HCT116 (cell line): ENCODE results near the gene GLYR1. TPM values are rescaled to one million over a fixed set of nuclear protein-coding genes. Genes with fewer than 3 reads are reported as not detected.

Experiments used
- ATAC-seq: fragments of 200-7000 bp; cut with Tn5 transposase; 2 replicates; pipeline ENCODE4 v1.9.1; 2020; ENCODE audit warnings: mild to moderate bottlenecking, moderate library complexity
- BruUV-seq: library from RNA; stranded (reverse); fragments of 400-500 nt; replicated peaks from 2 replicates; lab custom pipeline; 2021; lab: Mats Ljungman, UMichigan
- CTCF ChIA-PET: fragments of 300-600 bp; sonication (Branson Sonifier 250); formaldehyde crosslinking; loops from one replicate; lab custom pipeline; 2021; ENCODE audit warnings: antibody characterized with exemption; lab: Charles Lee
- POLR2A ChIA-PET: fragments of 300-600, 350-600 bp; sonication (Branson Sonifier 250); formaldehyde crosslinking; loops from one replicate; lab custom pipeline; 2021; ENCODE audit warnings: antibody characterized with exemption; lab: Charles Lee
- RAD21 ChIA-PET, 2 experiments: fragments of 300-600 bp; sonication (Branson Sonifier 250); formaldehyde crosslinking; loops; one replicate each; lab custom pipeline; 2023; ENCODE audit warnings: low total read pairs in 2 of 2; ENCODE audit not compliant: uncharacterized antibody in 2 of 2, unreplicated experiment in 2 of 2, low non-redundant PET in 1 of 2; lab: Charles Lee
- DNase-seq: peaks from one replicate; pipeline ENCODE4 v3.0.0-alpha.2; 2010; ENCODE audit warnings: low read depth, low spot score
- H2AFZ ChIP-seq: fragments of 200-600 bp; shearing (Covaris generic), sonication (generic); 2 replicates; pipeline ENCODE4 v1.6.1; 2017; ENCODE audit warnings: low read depth, mixed run types, mixed read lengths, antibody characterized with exemption, low read length; ENCODE audit not compliant: poor library complexity, severe bottlenecking
- H3K27ac ChIP-seq: 2 replicates; pipeline ENCODE4 v1.5.1; 2012; ENCODE audit warnings: low read depth, low read length
- H3K27me3 ChIP-seq: fragments of 200-600 bp; sonication (generic); 2 replicates; pipeline ENCODE4 v1.6.1; 2016; ENCODE audit warnings: mixed run types, low read length, mixed read lengths; ENCODE audit not compliant: insufficient read depth
- H3K36me3 ChIP-seq, 2 experiments: fragments of 200-500 bp in 1 of 2; fragments of 200-600 bp in 1 of 2; sonication (Bioruptor generic) in 1 of 2; sonication (generic) in 1 of 2; 2 replicates each; pipeline versions ENCODE4 v1.5.1 to v1.6.1; 2014 to 2016; ENCODE audit warnings: low read length in 2 of 2, inconsistent platforms in 1 of 2, mixed read lengths in 1 of 2, mixed run types in 1 of 2; ENCODE audit not compliant: insufficient read depth in 2 of 2, control insufficient read depth in 1 of 2
- H3K4me1 ChIP-seq, 2 experiments: fragments of 200-600 bp in 1 of 2; sonication (generic) in 1 of 2; 2 replicates each; pipeline versions ENCODE4 v1.5.1 to v1.6.1; 2012 to 2017; ENCODE audit warnings: low read length in 2 of 2, inconsistent platforms in 1 of 2, mild to moderate bottlenecking in 1 of 2, mixed read lengths in 1 of 2, mixed run types in 1 of 2, moderate library complexity in 1 of 2; ENCODE audit not compliant: insufficient read depth in 2 of 2, control insufficient read depth in 1 of 2
- H3K4me2 ChIP-seq: fragments of 200-600 bp; sonication (generic); 2 replicates; pipeline ENCODE4 v1.6.1; 2017; ENCODE audit warnings: mixed run types, low read length, mixed read lengths
- H3K4me3 ChIP-seq, 2 experiments: fragments of 200-600 bp in 1 of 2; sonication (generic) in 1 of 2; replicated peaks in 1 of 2; 2 replicates each; pipeline ENCODE4 v1.5.1; 2011 to 2016; ENCODE audit warnings: low read length in 2 of 2, control low read depth in 1 of 2, low read depth in 1 of 2, mild to moderate bottlenecking in 1 of 2, mixed read lengths in 1 of 2, mixed run types in 1 of 2
- H3K79me2 ChIP-seq: fragments of 200-600 bp; sonication (generic); 2 replicates; pipeline ENCODE4 v1.6.1; 2017; ENCODE audit warnings: mild to moderate bottlenecking, mixed run types, low read length, moderate library complexity, mixed read lengths; ENCODE audit not compliant: insufficient read depth
- H3K9ac ChIP-seq: fragments of 200-600 bp; sonication (generic); 2 replicates; pipeline ENCODE4 v1.6.1; 2016; ENCODE audit warnings: low read length, mixed read lengths
- H3K9me2 ChIP-seq: fragments of 200-600 bp; sonication (generic), shearing (Covaris generic); 2 replicates; pipeline ENCODE4 v1.6.1; 2017; ENCODE audit warnings: mixed run types, mild to moderate bottlenecking, moderate library complexity; ENCODE audit not compliant: insufficient read depth
- H3K9me3 ChIP-seq, 2 experiments: fragments of 200-500 bp in 1 of 2; fragments of 200-600 bp in 1 of 2; sonication (Bioruptor generic) in 1 of 2; sonication (generic) in 1 of 2; 2 replicates each; pipeline ENCODE4 v1.6.1; 2014 to 2017; ENCODE audit warnings: low read length in 2 of 2, mixed read lengths in 2 of 2, inconsistent platforms in 1 of 2, low read depth in 1 of 2, mild to moderate bottlenecking in 1 of 2, mixed run types in 1 of 2, moderate library complexity in 1 of 2; ENCODE audit not compliant: control insufficient read depth in 1 of 2, insufficient read depth in 1 of 2
- H4K20me1 ChIP-seq: fragments of 200-600 bp; sonication (generic), shearing (Covaris generic); 2 replicates; pipeline ENCODE4 v1.6.1; 2017; ENCODE audit warnings: mixed run types, mild to moderate bottlenecking, moderate library complexity; ENCODE audit not compliant: insufficient read depth
- CBX3 ChIP-seq: IDR thresholded peaks from 2 replicates; pipeline ENCODE4 v1.6.1; 2012; ENCODE audit warnings: low read depth
- CEBPB ChIP-seq: IDR thresholded peaks from 2 replicates; pipeline ENCODE4 v1.6.1; 2012; ENCODE audit warnings: low read depth
- EGR1 ChIP-seq: IDR thresholded peaks from 2 replicates; pipeline ENCODE4 v1.6.1; 2012; ENCODE audit warnings: low read depth
- EZH2 ChIP-seq: fragments of 200-600 bp; sonication (generic); IDR thresholded peaks from 2 replicates; pipeline ENCODE4 v1.6.1; 2017; ENCODE audit warnings: antibody characterized with exemption, mixed run types
- EZH2phosphoT487 ChIP-seq: fragments of 200-600 bp; IDR thresholded peaks from 2 replicates; pipeline ENCODE4 v1.6.1; 2018; ENCODE audit warnings: antibody characterized with exemption, borderline replicate concordance
- JUND ChIP-seq: IDR thresholded peaks from 2 replicates; pipeline ENCODE4 v1.6.1; 2012
- MAX ChIP-seq: IDR thresholded peaks from 2 replicates; pipeline ENCODE4 v1.6.1; 2012
- SP1 ChIP-seq: IDR thresholded peaks from 2 replicates; pipeline ENCODE4 v1.6.1; 2012; ENCODE audit warnings: low read depth
- SRF ChIP-seq: IDR thresholded peaks from 2 replicates; pipeline ENCODE4 v1.6.1; 2012; ENCODE audit warnings: low read depth
- ZFX ChIP-seq: fragments of 450-650 bp; IDR thresholded peaks from 2 replicates; pipeline ENCODE4 v1.6.1; 2017
- ZNF274 ChIP-seq: fragments of 200-500 bp; sonication (Bioruptor generic); IDR thresholded peaks from 2 replicates; pipeline ENCODE4 v1.6.1; 2014; ENCODE audit warnings: mild to moderate bottlenecking, low read depth, low read length, inconsistent platforms
- intact Hi-C: fragments of 100-400 bp; cut with micrococcal nuclease; formaldehyde crosslinking; loops from 2 replicates; pipeline ENCODE4 v1.10.0; 2022
- total RNA-seq: library from RNA; stranded (reverse); gene quantifications from one replicate; pipeline ENCODE4 v1.2.1, GENCODE V29; 2021; ENCODE audit not compliant: unreplicated experiment
- TF ChIP-seq, protein P1 (sequence below): IDR thresholded peaks from 2 replicates; pipeline ENCODE4 v1.6.1; 2012; ENCODE audit warnings: low read depth
- TF ChIP-seq, protein P2 (sequence below): IDR thresholded peaks from 2 replicates; pipeline ENCODE4 v1.6.1; 2012
- TF ChIP-seq, protein P3 (sequence below), 3 experiments: fragments of 200-600 bp in 1 of 3; sonication (generic) in 1 of 3; IDR thresholded peaks in 2 of 3; conservative IDR thresholded peaks in 1 of 3; 2 replicates each; pipeline ENCODE4 v1.5.1; 2012 to 2017; ENCODE audit warnings: low read depth in 2 of 3, low read length in 2 of 3, antibody characterized with exemption in 1 of 3, borderline replicate concordance in 1 of 3, control low read depth in 1 of 3, mild to moderate bottlenecking in 1 of 3, mixed read lengths in 1 of 3, mixed run types in 1 of 3, moderate library complexity in 1 of 3; ENCODE audit not compliant: insufficient read depth in 1 of 3

The GLYR1 gene
- total RNA-seq, 1 experiment from 2014 or later, result 50.0 TPM

GRCh38 chr16:4792951-4793513, 54.1 kb downstream of the GLYR1 start:
- Histone ChIP-seq H3K4me2 (no peak overlapping the region), H3K9me2 (no peaks in the 10 kb centered on the region), H3K4me1 (peaks cover 6 to 7% of the 10 kb centered on the region in 2 experiments), H3K79me2 (no peaks in the 10 kb centered on the region), H3K4me3 (no peak overlapping the region), H3K9me3 (no peaks in the 10 kb centered on the region)
- no TSS peak for BruUV-seq
- TF ChIP-seq SRF, result no peak
- TF ChIP-seq EZH2phosphoT487, result no peak
- TF ChIP-seq, protein P1, sequence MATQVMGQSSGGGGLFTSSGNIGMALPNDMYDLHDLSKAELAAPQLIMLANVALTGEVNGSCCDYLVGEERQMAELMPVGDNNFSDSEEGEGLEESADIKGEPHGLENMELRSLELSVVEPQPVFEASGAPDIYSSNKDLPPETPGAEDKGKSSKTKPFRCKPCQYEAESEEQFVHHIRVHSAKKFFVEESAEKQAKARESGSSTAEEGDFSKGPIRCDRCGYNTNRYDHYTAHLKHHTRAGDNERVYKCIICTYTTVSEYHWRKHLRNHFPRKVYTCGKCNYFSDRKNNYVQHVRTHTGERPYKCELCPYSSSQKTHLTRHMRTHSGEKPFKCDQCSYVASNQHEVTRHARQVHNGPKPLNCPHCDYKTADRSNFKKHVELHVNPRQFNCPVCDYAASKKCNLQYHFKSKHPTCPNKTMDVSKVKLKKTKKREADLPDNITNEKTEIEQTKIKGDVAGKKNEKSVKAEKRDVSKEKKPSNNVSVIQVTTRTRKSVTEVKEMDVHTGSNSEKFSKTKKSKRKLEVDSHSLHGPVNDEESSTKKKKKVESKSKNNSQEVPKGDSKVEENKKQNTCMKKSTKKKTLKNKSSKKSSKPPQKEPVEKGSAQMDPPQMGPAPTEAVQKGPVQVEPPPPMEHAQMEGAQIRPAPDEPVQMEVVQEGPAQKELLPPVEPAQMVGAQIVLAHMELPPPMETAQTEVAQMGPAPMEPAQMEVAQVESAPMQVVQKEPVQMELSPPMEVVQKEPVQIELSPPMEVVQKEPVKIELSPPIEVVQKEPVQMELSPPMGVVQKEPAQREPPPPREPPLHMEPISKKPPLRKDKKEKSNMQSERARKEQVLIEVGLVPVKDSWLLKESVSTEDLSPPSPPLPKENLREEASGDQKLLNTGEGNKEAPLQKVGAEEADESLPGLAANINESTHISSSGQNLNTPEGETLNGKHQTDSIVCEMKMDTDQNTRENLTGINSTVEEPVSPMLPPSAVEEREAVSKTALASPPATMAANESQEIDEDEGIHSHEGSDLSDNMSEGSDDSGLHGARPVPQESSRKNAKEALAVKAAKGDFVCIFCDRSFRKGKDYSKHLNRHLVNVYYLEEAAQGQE, result no peak
- no peak for TF ChIP-seq CBX3
- TF ChIP-seq EZH2, result no peak
- no peak for TF ChIP-seq EGR1
- TF ChIP-seq, protein P2, sequence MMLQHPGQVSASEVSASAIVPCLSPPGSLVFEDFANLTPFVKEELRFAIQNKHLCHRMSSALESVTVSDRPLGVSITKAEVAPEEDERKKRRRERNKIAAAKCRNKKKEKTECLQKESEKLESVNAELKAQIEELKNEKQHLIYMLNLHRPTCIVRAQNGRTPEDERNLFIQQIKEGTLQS, result no peak
- no peak for TF ChIP-seq ZFX
- no peak for TF ChIP-seq JUND
- TF ChIP-seq, protein P3, sequence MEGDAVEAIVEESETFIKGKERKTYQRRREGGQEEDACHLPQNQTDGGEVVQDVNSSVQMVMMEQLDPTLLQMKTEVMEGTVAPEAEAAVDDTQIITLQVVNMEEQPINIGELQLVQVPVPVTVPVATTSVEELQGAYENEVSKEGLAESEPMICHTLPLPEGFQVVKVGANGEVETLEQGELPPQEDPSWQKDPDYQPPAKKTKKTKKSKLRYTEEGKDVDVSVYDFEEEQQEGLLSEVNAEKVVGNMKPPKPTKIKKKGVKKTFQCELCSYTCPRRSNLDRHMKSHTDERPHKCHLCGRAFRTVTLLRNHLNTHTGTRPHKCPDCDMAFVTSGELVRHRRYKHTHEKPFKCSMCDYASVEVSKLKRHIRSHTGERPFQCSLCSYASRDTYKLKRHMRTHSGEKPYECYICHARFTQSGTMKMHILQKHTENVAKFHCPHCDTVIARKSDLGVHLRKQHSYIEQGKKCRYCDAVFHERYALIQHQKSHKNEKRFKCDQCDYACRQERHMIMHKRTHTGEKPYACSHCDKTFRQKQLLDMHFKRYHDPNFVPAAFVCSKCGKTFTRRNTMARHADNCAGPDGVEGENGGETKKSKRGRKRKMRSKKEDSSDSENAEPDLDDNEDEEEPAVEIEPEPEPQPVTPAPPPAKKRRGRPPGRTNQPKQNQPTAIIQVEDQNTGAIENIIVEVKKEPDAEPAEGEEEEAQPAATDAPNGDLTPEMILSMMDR (IDR thresholded peaks at IDR 0.05 in 2 of 3, conservative IDR thresholded peaks at IDR 0.05 in 1 of 3; ENCODE audit: borderline replicate concordance in 1 of 3, insufficient read depth in 1 of 3, low read depth in 2 of 3, low read length in 2 of 3), result no peak
- no peak for TF ChIP-seq ZNF274
- no peak for TF ChIP-seq CEBPB
- no peak for TF ChIP-seq MAX
- no peak for TF ChIP-seq SP1
- TF ChIP-seq, all 23 proteins: peak for 0
- no peaks in the 10 kb centered on the region for H4K20me1 ChIP-seq
- ATAC-seq (no peak), DNase-seq (no peak)
- no peak overlapping the region for H2AFZ ChIP-seq
- no peaks in the 10 kb centered on the region for H3K36me3 ChIP-seq
- ChIA-PET CTCF (no interaction called here), RAD21 (no interaction called here), POLR2A (interaction anchor here (1.1 kb wide), 1 partner anchor 10 kb away, joined by 3 read pairs; no protein-coding TSS in a partner anchor)
- H3K27ac ChIP-seq, result no peak overlapping the region
- H3K27me3 ChIP-seq, result no peaks in the 10 kb centered on the region
- H3K9ac ChIP-seq, result no peak overlapping the region
- intact Hi-C loops, result no loop called here
